ENCODE results near the gene DEPP1. TPM values are rescaled to one million over a fixed set of nuclear protein-coding genes. Genes with fewer than 3 reads are reported as not detected.
A peak's percentile ranks its signal among the peaks of the same experiment; 100 is the strongest.

DEPP1 gene
- total and polyA plus RNA-seq, 2 of the 13 experiments (the other 11 are each of a cell fraction or from before 2014, with no cell fraction given), result 14.8 to 270 TPM

- TF ChIP-seq ZNF12 (CRISPR knock-in tag; IDR thresholded peaks at IDR 0.05) (no peak), CCDC6 (CRISPR knock-in tag; IDR thresholded peaks at IDR 0.05) (no peak), SNAPC5 (CRISPR knock-in tag; IDR thresholded peaks at IDR 0.05; ENCODE audit: borderline replicate concordance) (no peak), ZNF17 (CRISPR knock-in tag; IDR thresholded peaks at IDR 0.05) (no peak), ZNF263 (CRISPR knock-in tag; IDR thresholded peaks at IDR 0.05) (no peak; the same call in 1 of the 2 replicates), ZNF761 (CRISPR knock-in tag; conservative IDR thresholded peaks at IDR 0.05) (peak; percentile 74; the same call in 1 of the 2 replicates), NFE2 (CRISPR knock-in tag; IDR thresholded peaks at IDR 0.05) (no peak), FUBP1 (CRISPR knock-in tag; IDR thresholded peaks at IDR 0.05; ENCODE audit: borderline replicate concordance) (no peak), ZFP37 (CRISPR knock-in tag; IDR thresholded peaks at IDR 0.05; ENCODE audit: borderline replicate concordance) (no peak), ZNF142 (CRISPR knock-in tag; IDR thresholded peaks at IDR 0.05) (peak; percentile 51; the same call in 1 of the 2 replicates), STAG1 (CRISPR knock-in tag; IDR thresholded peaks at IDR 0.05) (peak; percentile 60), SP5 (CRISPR knock-in tag; IDR thresholded peaks at IDR 0.05; ENCODE audit: borderline replicate concordance, low read depth) (peak; percentile 52), ZNF747 (CRISPR knock-in tag; IDR thresholded peaks at IDR 0.05; ENCODE audit: borderline replicate concordance) (no peak), ZNF616 (CRISPR knock-in tag; IDR thresholded peaks at IDR 0.05; ENCODE audit: low read depth) (peak; percentile 47; the same call in 1 of the 2 replicates), AGO1 (IDR thresholded peaks at IDR 0.05; ENCODE audit: low read depth, low read length, poor library complexity, severe bottlenecking) (no peak), ZNF570 (CRISPR knock-in tag; IDR thresholded peaks at IDR 0.05; ENCODE audit: borderline replicate concordance) (no peak)
- TF ChIP-seq, protein P1, sequence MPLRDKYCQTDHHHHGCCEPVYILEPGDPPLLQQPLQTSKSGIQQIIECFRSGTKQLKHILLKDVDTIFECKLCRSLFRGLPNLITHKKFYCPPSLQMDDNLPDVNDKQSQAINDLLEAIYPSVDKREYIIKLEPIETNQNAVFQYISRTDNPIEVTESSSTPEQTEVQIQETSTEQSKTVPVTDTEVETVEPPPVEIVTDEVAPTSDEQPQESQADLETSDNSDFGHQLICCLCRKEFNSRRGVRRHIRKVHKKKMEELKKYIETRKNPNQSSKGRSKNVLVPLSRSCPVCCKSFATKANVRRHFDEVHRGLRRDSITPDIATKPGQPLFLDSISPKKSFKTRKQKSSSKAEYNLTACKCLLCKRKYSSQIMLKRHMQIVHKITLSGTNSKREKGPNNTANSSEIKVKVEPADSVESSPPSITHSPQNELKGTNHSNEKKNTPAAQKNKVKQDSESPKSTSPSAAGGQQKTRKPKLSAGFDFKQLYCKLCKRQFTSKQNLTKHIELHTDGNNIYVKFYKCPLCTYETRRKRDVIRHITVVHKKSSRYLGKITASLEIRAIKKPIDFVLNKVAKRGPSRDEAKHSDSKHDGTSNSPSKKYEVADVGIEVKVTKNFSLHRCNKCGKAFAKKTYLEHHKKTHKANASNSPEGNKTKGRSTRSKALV (CRISPR knock-in tag; IDR thresholded peaks at IDR 0.05), result no peak; the same call in 1 of the 2 replicates
These were observed 1.9 kb upstream of the DEPP1 start (continued) for GRCh38 chr10:44980309-44981171.
